Vagina (tissue), 2 donors: ENCODE data around the gene MSN. TPM values are rescaled to one million over a fixed set of nuclear protein-coding genes. Genes with fewer than 3 reads are reported as not detected.

ENCODE experiments used
- DNase-seq, 2 donors: peaks; one replicate each; pipeline ENCODE4 v3.0.0-alpha.2; 2017; ENCODE audit errors: extremely low spot score in 2 of 2
- H3K27ac ChIP-seq: fragments of 200-600 bp; sonication (generic); one replicate; pipeline ENCODE4 v1.5.1; 2019
- H3K27me3 ChIP-seq: fragments of 200-600 bp; sonication (generic); one replicate; pipeline ENCODE4 v1.5.1; 2019
- H3K36me3 ChIP-seq, 2 donors: fragments of 200-600 bp; sonication (generic); one replicate each; pipeline ENCODE4 v1.5.1; 2017 to 2019
- H3K4me1 ChIP-seq: fragments of 200-600 bp; sonication (generic); one replicate; pipeline ENCODE4 v1.5.1; 2019
- H3K4me3 ChIP-seq, 2 donors: fragments of 200-600 bp; sonication (generic); 1 replicate in 1 of 2; 2 replicates in 1 of 2; pipeline ENCODE4 v1.5.1; 2016 to 2019
- H3K9me3 ChIP-seq: fragments of 200-600 bp; sonication (generic); one replicate; pipeline ENCODE4 v1.5.1; 2019
- POLR2A ChIP-seq, 2 donors: fragments of 450-650 bp; IDR thresholded peaks; one replicate each; pipeline ENCODE4 v1.6.1; 2017; ENCODE audit warnings: antibody characterized with exemption in 2 of 2, mild to moderate bottlenecking in 2 of 2, moderate library complexity in 2 of 2
- POLR2AphosphoS5 ChIP-seq, 2 donors: sonication (generic); formaldehyde crosslinking; IDR thresholded peaks; one replicate each; pipeline ENCODE4 v1.9.0; 2017; ENCODE audit warnings: antibody characterized with exemption in 2 of 2, mild to moderate bottlenecking in 2 of 2, low read depth in 1 of 2; ENCODE audit not compliant: insufficient read depth in 1 of 2
- intact Hi-C: fragments of 100-400 bp; cut with DNase I; formaldehyde crosslinking; loops from one replicate; pipeline ENCODE4 v1.15.1; 2023
- total RNA-seq: library from RNA; depleted of rRNA; stranded (reverse); fragments of >200 nt; gene quantifications from one replicate; pipeline ENCODE4 v1.2.3, GENCODE V29; 2016
- TF ChIP-seq, protein P1 (sequence below), 3 experiments: fragments of 450-650 bp in 2 of 3; fragments of 200-600 bp in 1 of 3; sonication (generic) in 1 of 3; IDR thresholded peaks; one replicate each; pipeline ENCODE4 v1.5.1; 2017 to 2019; ENCODE audit warnings: antibody characterized with exemption in 3 of 3, mild to moderate bottlenecking in 2 of 3, moderate library complexity in 2 of 3

The MSN gene
- total RNA-seq, 1 donor from 2014 or later = 192 TPM

DNA sequence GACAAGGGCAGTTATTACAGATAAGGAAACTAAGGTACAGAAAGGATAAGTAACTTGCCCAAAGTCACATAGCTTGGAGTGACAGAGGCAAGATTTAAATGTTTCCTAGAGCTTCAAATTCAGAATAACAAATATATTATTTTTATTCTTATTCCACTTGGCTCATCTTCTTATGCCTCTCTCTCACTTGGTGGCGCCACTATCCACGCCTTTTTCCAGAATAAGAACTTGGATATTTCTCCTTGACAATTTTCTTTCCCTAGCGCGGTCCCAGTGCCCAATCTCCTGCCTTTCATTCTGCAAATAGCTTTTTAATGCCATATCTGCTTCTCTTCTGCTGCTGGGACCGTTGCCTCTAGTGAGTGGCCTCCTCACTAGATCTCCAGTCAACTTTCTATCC lies 78.5 kb downstream of the MSN start:
- TF ChIP-seq POLR2A (IDR thresholded peaks at IDR 0.05) = no peak
- TF ChIP-seq, protein P1, sequence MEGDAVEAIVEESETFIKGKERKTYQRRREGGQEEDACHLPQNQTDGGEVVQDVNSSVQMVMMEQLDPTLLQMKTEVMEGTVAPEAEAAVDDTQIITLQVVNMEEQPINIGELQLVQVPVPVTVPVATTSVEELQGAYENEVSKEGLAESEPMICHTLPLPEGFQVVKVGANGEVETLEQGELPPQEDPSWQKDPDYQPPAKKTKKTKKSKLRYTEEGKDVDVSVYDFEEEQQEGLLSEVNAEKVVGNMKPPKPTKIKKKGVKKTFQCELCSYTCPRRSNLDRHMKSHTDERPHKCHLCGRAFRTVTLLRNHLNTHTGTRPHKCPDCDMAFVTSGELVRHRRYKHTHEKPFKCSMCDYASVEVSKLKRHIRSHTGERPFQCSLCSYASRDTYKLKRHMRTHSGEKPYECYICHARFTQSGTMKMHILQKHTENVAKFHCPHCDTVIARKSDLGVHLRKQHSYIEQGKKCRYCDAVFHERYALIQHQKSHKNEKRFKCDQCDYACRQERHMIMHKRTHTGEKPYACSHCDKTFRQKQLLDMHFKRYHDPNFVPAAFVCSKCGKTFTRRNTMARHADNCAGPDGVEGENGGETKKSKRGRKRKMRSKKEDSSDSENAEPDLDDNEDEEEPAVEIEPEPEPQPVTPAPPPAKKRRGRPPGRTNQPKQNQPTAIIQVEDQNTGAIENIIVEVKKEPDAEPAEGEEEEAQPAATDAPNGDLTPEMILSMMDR (IDR thresholded peaks at IDR 0.05) = no peak
- no peak for TF ChIP-seq POLR2AphosphoS5 (IDR thresholded peaks at IDR 0.05; ENCODE audit: insufficient read depth in 1 of 2, low read depth in 1 of 2)
- intact Hi-C loops = no loop called here
- H3K36me3 ChIP-seq = no peaks in the 10 kb centered on the region
- no peaks in the 10 kb centered on the region for H3K9me3 ChIP-seq
- no peaks in the 10 kb centered on the region for H3K4me1 ChIP-seq
- DNase-seq = no peak
- no peak overlapping the region for H3K27ac ChIP-seq
- H3K27me3 ChIP-seq = no peaks in the 10 kb centered on the region
- H3K4me3 ChIP-seq = no peak overlapping the region

DNA sequence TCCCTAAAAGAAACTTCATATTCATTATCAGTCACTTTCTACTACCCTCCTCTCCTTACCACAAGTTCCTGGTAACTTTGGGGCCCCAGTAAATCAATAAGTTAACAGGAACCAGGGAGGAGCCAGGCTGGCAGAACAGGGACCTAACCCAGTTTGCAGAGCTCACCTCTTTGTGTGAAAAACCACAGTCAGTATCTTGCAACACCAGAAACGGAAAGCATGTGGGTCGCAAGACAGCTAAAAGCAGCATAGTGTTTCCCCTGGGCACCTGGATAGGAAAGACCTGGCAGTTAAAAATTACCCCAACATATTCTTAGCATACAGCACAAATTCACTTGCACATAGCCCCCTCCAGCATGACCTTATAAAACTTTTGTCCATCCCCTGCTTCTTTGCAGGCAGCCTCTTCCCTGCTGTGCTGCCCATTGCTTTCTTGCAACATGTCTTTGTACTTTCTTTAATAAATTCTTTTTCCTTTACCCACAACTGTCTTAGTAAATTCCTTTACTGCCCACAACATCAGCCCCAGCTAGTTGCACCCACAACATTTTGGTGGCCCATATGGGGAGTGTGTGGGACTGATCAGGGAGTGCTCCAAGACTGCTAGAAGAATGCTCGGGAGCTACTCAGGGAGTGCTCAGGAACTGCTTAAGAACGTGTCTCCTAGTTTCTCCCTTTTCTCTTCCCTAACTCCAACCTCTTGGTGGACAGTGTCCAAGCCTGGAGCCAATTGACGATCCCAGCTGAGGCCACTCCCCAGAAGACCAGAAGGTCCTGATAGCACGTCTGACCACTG lies 83.4 kb downstream of the MSN start:
- Histone ChIP-seq H3K27me3 (no peaks in the 10 kb centered on the region), H3K36me3 (no peaks in the 10 kb centered on the region), H3K9me3 (no peaks in the 10 kb centered on the region), H3K4me3 (no peak overlapping the region), H3K4me1 (no peaks in the 10 kb centered on the region), H3K27ac (no peak overlapping the region)
- no peak for DNase-seq
- no peak for TF ChIP-seq POLR2A (IDR thresholded peaks at IDR 0.05)
- TF ChIP-seq POLR2AphosphoS5 (IDR thresholded peaks at IDR 0.05; ENCODE audit: insufficient read depth in 1 of 2, low read depth in 1 of 2) = no peak
- TF ChIP-seq, protein P1 (IDR thresholded peaks at IDR 0.05) = no peak
- intact Hi-C loops = no loop called here

DNA sequence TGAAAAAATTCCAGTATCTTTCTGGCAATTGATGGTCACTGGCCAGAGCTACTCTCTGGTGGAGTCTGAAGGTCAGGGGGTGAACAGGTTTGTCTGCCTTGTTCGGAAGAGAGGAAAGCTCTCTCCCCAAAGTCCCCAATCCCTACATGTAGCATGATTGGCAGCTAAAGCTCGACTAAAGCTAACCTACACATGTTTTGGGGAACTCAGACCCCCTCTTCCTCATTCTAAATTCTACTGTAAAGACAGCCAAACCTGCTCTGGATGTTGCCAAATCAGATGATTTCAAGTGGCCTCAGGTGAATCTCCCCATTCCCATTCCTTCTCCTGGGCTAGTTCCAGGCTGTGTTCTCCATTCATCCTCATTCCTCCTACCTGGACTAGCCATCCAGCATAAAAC lies 84.1 kb downstream of the MSN start:
- Histone ChIP-seq H3K27me3 (no peaks in the 10 kb centered on the region), H3K9me3 (no peaks in the 10 kb centered on the region), H3K36me3 (no peaks in the 10 kb centered on the region), H3K4me1 (no peaks in the 10 kb centered on the region), H3K4me3 (no peak overlapping the region), H3K27ac (no peak overlapping the region)
- DNase-seq = no peak
- TF ChIP-seq, protein P1 (IDR thresholded peaks at IDR 0.05) = no peak
- TF ChIP-seq POLR2AphosphoS5 (IDR thresholded peaks at IDR 0.05; ENCODE audit: insufficient read depth in 1 of 2, low read depth in 1 of 2) (no peak), POLR2A (IDR thresholded peaks at IDR 0.05) (no peak)
- intact Hi-C loops = no loop called here

DNA sequence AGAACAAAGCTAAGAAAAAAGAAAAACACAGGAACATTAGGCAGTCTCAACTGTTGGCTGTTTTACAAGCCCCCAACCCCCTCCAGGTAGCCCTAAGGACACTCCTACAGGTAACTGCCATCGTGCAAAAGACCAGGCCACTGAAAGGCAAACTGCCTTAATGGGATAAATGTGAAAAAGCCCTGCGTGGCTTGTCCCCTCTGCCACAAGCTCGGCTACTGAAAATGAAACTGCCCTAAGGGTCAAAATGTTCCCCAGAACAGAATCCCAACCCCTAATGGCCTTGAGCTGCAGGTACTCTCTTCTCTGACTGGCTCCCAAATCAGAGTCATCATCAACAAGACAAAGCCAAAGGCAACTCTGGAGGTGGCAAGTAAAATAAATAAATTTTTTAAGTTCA lies 84.8 kb downstream of the MSN start:
- H3K4me1 ChIP-seq = no peaks in the 10 kb centered on the region
- intact Hi-C loops = no loop called here
- H3K27me3 ChIP-seq = no peaks in the 10 kb centered on the region
- no peak overlapping the region for H3K27ac ChIP-seq
- DNase-seq = no peak
- TF ChIP-seq, protein P1 (IDR thresholded peaks at IDR 0.05) = no peak
- TF ChIP-seq POLR2A (IDR thresholded peaks at IDR 0.05) (no peak), POLR2AphosphoS5 (IDR thresholded peaks at IDR 0.05; ENCODE audit: insufficient read depth in 1 of 2, low read depth in 1 of 2) (no peak)
- H3K4me3 ChIP-seq = no peak overlapping the region
- H3K36me3 ChIP-seq = no peaks in the 10 kb centered on the region
- no peaks in the 10 kb centered on the region for H3K9me3 ChIP-seq

DNA sequence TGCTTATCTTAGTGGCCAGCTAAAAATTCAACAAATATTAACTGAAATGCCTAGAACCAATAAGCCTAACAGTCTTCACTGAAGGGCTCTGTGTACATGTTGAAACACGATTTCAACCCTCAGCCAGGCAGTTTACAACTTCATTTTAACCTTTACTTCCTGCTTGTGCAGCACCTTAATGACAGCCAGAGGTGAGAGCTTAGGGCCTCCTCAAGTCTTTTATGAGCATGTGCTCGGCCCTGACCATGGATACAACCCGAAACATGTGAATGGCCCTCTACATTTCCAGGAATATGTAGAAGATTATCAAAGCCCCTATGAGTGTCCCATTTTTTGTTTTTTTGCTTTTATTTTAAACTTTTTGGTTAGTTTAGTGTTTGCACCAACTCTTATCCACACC lies 88.3 kb downstream of the MSN start:
- TF ChIP-seq, protein P1 (IDR thresholded peaks at IDR 0.05) = no peak
- TF ChIP-seq POLR2A (IDR thresholded peaks at IDR 0.05) = no peak
- no peak for TF ChIP-seq POLR2AphosphoS5 (IDR thresholded peaks at IDR 0.05; ENCODE audit: insufficient read depth in 1 of 2, low read depth in 1 of 2)
- H3K27ac ChIP-seq = no peak overlapping the region
- DNase-seq = no peak
- no peaks in the 10 kb centered on the region for H3K27me3 ChIP-seq
- no peaks in the 10 kb centered on the region for H3K9me3 ChIP-seq
- no peak overlapping the region for H3K4me3 ChIP-seq
- intact Hi-C loops = no loop called here
- no peaks in the 10 kb centered on the region for H3K4me1 ChIP-seq
- H3K36me3 ChIP-seq = no peaks in the 10 kb centered on the region
